HG03045 (cell line): ENCODE data around the gene SECISBP2L.
"Not testable (repeated sequence)": the region's sequence is repeated elsewhere in the genome, so short reads cannot be mapped to it uniquely, and the experiment has no call there.

Experiments used
- ATAC-seq: cut with Tn5 transposase; IDR thresholded peaks from one replicate; pipeline ENCODE4 v1.9.1; 2021; ENCODE audit warnings: mild to moderate bottlenecking, moderate library complexity; ENCODE audit not compliant: unreplicated experiment

Gene SECISBP2L

GRCh38 chr15:48996276-48996675 is 50.0 kb downstream of the SECISBP2L start:
- no peak for ATAC-seq

GRCh38 chr15:48993380-48993779 is 52.9 kb downstream of the SECISBP2L start:
- ATAC-seq = no peak

GRCh38 chr15:48992545-48992944 is 53.7 kb downstream of the SECISBP2L start:
- peak; percentile 85 for ATAC-seq

GRCh38 chr15:48992096-48992495 is 54.1 kb downstream of the SECISBP2L start:
- ATAC-seq = no peak

- ATAC-seq = no peak
Observed at GRCh38 chr15:48989170-48989569, 57.1 kb downstream of the SECISBP2L start.

- no peak for ATAC-seq
Observed at GRCh38 chr15:48987142-48987541, 59.1 kb downstream of the SECISBP2L start.

GRCh38 chr15:48986240-48986639 is 60.0 kb downstream of the SECISBP2L start:
- ATAC-seq = no peak

- ATAC-seq = no peak
Observed at GRCh38 chr15:48985516-48985915, 60.7 kb downstream of the SECISBP2L start.

GRCh38 chr15:48984811-48985352 is 61.4 kb downstream of the SECISBP2L start:
- ATAC-seq = no peak

- ATAC-seq = no peak
Observed at GRCh38 chr15:48984021-48984710, 62.1 kb downstream of the SECISBP2L start.

GRCh38 chr15:48983300-48983699 is 62.9 kb downstream of the SECISBP2L start:
- no peak for ATAC-seq

- no peak for ATAC-seq
Observed at GRCh38 chr15:48981941-48982340, 64.3 kb downstream of the SECISBP2L start.

- ATAC-seq = no peak
Observed at GRCh38 chr15:48978638-48979037, 67.6 kb downstream of the SECISBP2L start.

- no peak for ATAC-seq
Observed at GRCh38 chr15:48976444-48977088, 69.7 kb downstream of the SECISBP2L start.

- peak; percentile 95 for ATAC-seq
Observed at GRCh38 chr15:48975472-48976419, 70.5 kb downstream of the SECISBP2L start.

- no peak for ATAC-seq
Observed at GRCh38 chr15:48974882-48975281, 71.4 kb downstream of the SECISBP2L start.

- ATAC-seq = no peak
Observed at GRCh38 chr15:48972750-48973503, 73.3 kb downstream of the SECISBP2L start.

GRCh38 chr15:48970926-48971325 is 75.3 kb downstream of the SECISBP2L start:
- ATAC-seq = not testable (repeated sequence)

- no peak for ATAC-seq
Observed at GRCh38 chr15:48968066-48968465, 78.2 kb downstream of the SECISBP2L start.

GRCh38 chr15:48967336-48967735 is 78.9 kb downstream of the SECISBP2L start:
- ATAC-seq = no peak
